ENCODE results near the gene TAF7. TPM values are rescaled to one million over a fixed set of nuclear protein-coding genes. Genes with fewer than 3 reads are reported as not detected.
"Not testable (repeated sequence)": the region's sequence is repeated elsewhere in the genome, so short reads cannot be mapped to it uniquely, and the experiment has no call there.

The TAF7 gene
- total and polyA plus RNA-seq, 12 donors: 33.1 to 111 (median 105) TPM

GRCh38 chr5:141343242-141343952, 22.8 kb upstream of the TAF7 start, which contains the start of gene PCDHGA3:
Gene PCDHGA3, plus strand, starts transcription at chr5:141343829. Its CDS starts 205 bp downstream, at chr5:141344034.
- Histone ChIP-seq H3K27me3 (peaks cover 0 to 35% (median 0%) of the 10 kb centered on the region in 7 donors), H3K4me3 (peak within 1 kb of the TSS in 9 of 10 donors; percentile 42 to 58 (median 49)), H3K36me3 (peaks cover 0 to 3% (median 0%) of the 10 kb centered on the region in 9 donors), H3K9me3 (peaks cover 0 to 99% (median 34%) of the 10 kb centered on the region in 11 donors), H3K27ac (peak within 1 kb of the TSS; percentile 42 to 83 (median 76)), H3K4me1 (peaks cover 0 to 15% (median 0%) of the 10 kb centered on the region in 9 donors)
- peak in 7 of 8 donors; percentile 49 to 74 (median 61) for ATAC-seq
- peak in 8 of 9 donors; percentile 17 to 66 (median 54) for TF ChIP-seq CTCF (IDR thresholded peaks at IDR 0.05)
- intact Hi-C loops (cut with DNase I): loop anchor here in 5 of 10 donors (2.0 to 10.0 kb wide), 4 partner anchors 25 to 221 kb away; partner anchors contain the start of gene PCDHGA11 (in 1 of the 5)
- WGBS, 2 donors: 18% methylated on average over 9 of the region's 9 CpGs
- DNase-seq: peak in 1 of 2 donors; percentile 41

DNA sequence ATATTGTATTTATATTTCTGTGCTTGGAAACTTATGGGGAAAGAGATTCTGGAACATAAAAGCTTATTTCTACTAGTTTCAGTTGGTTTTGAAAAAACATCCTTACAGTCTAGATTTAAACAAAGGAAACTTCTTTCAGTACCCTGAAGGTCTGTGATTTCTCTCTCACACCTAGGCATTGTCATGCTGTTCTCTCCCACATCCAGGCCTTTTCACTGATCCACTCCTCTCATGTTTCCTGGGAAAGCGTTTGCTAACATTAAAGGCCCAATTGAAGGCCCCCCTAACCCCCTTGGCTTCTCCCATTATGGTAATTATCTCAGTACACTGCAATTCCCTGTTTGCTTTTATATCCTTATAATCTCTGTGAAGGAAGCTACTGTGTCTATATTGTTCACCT, 22.2 kb upstream of the TAF7 start:
- H3K4me1 ChIP-seq: peaks cover 0 to 12% (median 0%) of the 10 kb centered on the region in 9 donors
- peak overlapping the region; percentile 6 to 83 (median 74) for H3K27ac ChIP-seq
- 9 to 15% methylated on average over 1 of the region's 1 CpG for WGBS, 2 donors
- peak overlapping the region; percentile 4 to 54 (median 26) for H3K4me3 ChIP-seq
- H3K27me3 ChIP-seq: peaks cover 0 to 41% (median 0%) of the 10 kb centered on the region in 7 donors
- DNase-seq: no peak
- no peak for TF ChIP-seq CTCF (IDR thresholded peaks at IDR 0.05)
- H3K9me3 ChIP-seq: peaks cover 0 to 99% (median 31%) of the 10 kb centered on the region in 11 donors
- peak in 6 of 8 donors; percentile 32 to 74 (median 61) for ATAC-seq
- intact Hi-C loops (cut with DNase I): loop anchor here in 5 of 10 donors (2.0 to 10.0 kb wide), 4 partner anchors 26 to 222 kb away; partner anchors contain the start of gene PCDHGA11 (in 1 of the 5)
- no peaks in the 10 kb centered on the region for H3K36me3 ChIP-seq

GRCh38 chr5:141340781-141341354, 20.3 kb upstream of the TAF7 start:
- not testable (repeated sequence) for DNase-seq, H3K4me1 ChIP-seq, H3K36me3 ChIP-seq
- 49 to 55% methylated on average over 36 to 44 of the region's 45 CpGs for WGBS, 2 donors
- Histone ChIP-seq H3K4me3 (peak overlapping the region in 9 of 10 donors; percentile 12 to 54 (median 32)), H3K9me3 (peaks cover 0 to 99% (median 35%) of the 10 kb centered on the region in 11 donors), H3K27ac (peak overlapping the region in 2 of 10 donors; percentile 77 to 83), H3K27me3 (peaks cover 0 to 54% (median 0%) of the 10 kb centered on the region in 7 donors)
- ATAC-seq: peak in 2 of 8 donors; percentile 29 to 39
- intact Hi-C loops (cut with DNase I): loop anchor here in 4 of 10 donors (5.0 to 10.0 kb wide), 3 partner anchors 81 to 224 kb away; partner anchors contain the start of gene PCDHGA11 (in 1 of the 4)

- H3K9me3 ChIP-seq: peaks cover 0 to 99% (median 24%) of the 10 kb centered on the region in 11 donors
- peaks cover 0 to 4% (median 0%) of the 10 kb centered on the region in 9 donors for H3K4me1 ChIP-seq
- ATAC-seq (peak; percentile 47 to 81 (median 71)), DNase-seq (peak in 1 of 2 donors; percentile 36)
- 7 to 8% methylated on average over 27 of the region's 27 CpGs for WGBS, 2 donors
- H3K27me3 ChIP-seq: peaks cover 0 to 61% (median 0%) of the 10 kb centered on the region in 7 donors
- H3K36me3 ChIP-seq: no peaks in the 10 kb centered on the region
- H3K4me3 ChIP-seq: peak within 1 kb of the TSS; percentile 5 to 60 (median 46)
- intact Hi-C loops (cut with DNase I): loop anchor here in 3 of 10 donors (5.0 to 10.0 kb wide), 2 partner anchors 224 to 226 kb away; no protein-coding TSS in a partner anchor
- H3K27ac ChIP-seq: peak within 1 kb of the TSS in 9 of 10 donors; percentile 16 to 82 (median 67)
- TF ChIP-seq CTCF (IDR thresholded peaks at IDR 0.05): peak; percentile 42 to 70 (median 57)
Measured at GRCh38 chr5:141338538-141339306, 18.1 kb upstream of the TAF7 start, which contains the start of gene PCDHGA2. Gene PCDHGA2, plus strand, starts transcription at chr5:141338760.

DNA sequence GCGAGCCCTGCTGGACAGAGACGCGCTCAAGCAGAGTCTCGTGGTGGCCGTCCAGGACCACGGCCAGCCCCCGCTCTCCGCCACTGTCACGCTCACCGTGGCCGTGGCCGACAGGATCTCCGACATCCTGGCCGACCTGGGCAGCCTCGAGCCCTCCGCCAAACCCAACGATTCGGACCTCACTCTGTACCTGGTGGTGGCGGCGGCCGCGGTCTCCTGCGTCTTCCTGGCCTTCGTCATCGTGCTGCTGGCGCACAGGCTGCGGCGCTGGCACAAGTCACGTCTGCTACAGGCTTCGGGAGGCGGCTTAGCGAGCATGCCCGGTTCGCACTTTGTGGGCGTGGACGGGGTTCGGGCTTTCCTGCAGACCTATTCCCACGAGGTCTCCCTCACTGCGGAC, 12.0 kb upstream of the TAF7 start:
- intact Hi-C loops (cut with DNase I): loop anchor here in 1 of 10 donors (10.0 kb wide), 1 partner anchor 232 kb away; no protein-coding TSS in a partner anchor
- H3K36me3 ChIP-seq, H3K4me1 ChIP-seq, ATAC-seq, H3K27ac ChIP-seq, DNase-seq, H3K4me3 ChIP-seq: not testable (repeated sequence)
- peaks cover 0 to 58% (median 0%) of the 10 kb centered on the region in 7 donors for H3K27me3 ChIP-seq
- WGBS, 2 donors: 25 to 40% methylated on average over 38 to 39 of the region's 39 CpGs
- H3K9me3 ChIP-seq: peaks cover 0 to 99% (median 19%) of the 10 kb centered on the region in 11 donors
